ENCODE data around the gene ZSCAN9.
A peak's percentile ranks its signal among the peaks of the same experiment; 100 is the strongest.

The ZSCAN9 gene

GRCh38 chr6:28245206-28245941, 20.3 kb downstream of the ZSCAN9 start:
- Histone ChIP-seq H3K9me3 (ENCODE audit: control insufficient read depth in 5 of 5, low read length in 5 of 5) (no peaks in the 10 kb centered on the region), H3K36me3 (ENCODE audit: control insufficient read depth in 5 of 5, insufficient read depth in 5 of 5, low read length in 5 of 5) (peaks cover 24 to 50% (median 40%) of the 10 kb centered on the region in 5 donors), H3K27ac (ENCODE audit: low read depth, low read length) (no peak overlapping the region), H3K27me3 (ENCODE audit: control insufficient read depth in 5 of 5, insufficient read depth in 4 of 5, low read length in 5 of 5) (no peaks in the 10 kb centered on the region), H3K9ac (ENCODE audit: low read length in 5 of 5) (no peak overlapping the region), H3K4me1 (ENCODE audit: control insufficient read depth in 5 of 5, insufficient read depth in 5 of 5, low read length in 5 of 5) (peaks cover 0 to 11% (median 2%) of the 10 kb centered on the region in 5 donors), H3K4me3 (ENCODE audit: low read depth in 1 of 5, low read length in 5 of 5) (no peak overlapping the region)

GRCh38 chr6:28248916-28249315, 23.8 kb downstream of the ZSCAN9 start:
- H3K9ac ChIP-seq (ENCODE audit: low read length in 5 of 5), result no peak overlapping the region
- H3K36me3 ChIP-seq (ENCODE audit: control insufficient read depth in 5 of 5, insufficient read depth in 5 of 5, low read length in 5 of 5), result peaks cover 24 to 47% (median 40%) of the 10 kb centered on the region in 5 donors
- peaks cover 5 to 30% (median 23%) of the 10 kb centered on the region in 5 donors for H3K4me1 ChIP-seq (ENCODE audit: control insufficient read depth in 5 of 5, insufficient read depth in 5 of 5, low read length in 5 of 5)
- H3K27me3 ChIP-seq (ENCODE audit: control insufficient read depth in 5 of 5, insufficient read depth in 4 of 5, low read length in 5 of 5), result no peaks in the 10 kb centered on the region
- no peak overlapping the region for H3K4me3 ChIP-seq (ENCODE audit: low read depth in 1 of 5, low read length in 5 of 5)
- H3K27ac ChIP-seq (ENCODE audit: low read depth, low read length), result no peak overlapping the region
- H3K9me3 ChIP-seq (ENCODE audit: control insufficient read depth in 5 of 5, low read length in 5 of 5), result no peaks in the 10 kb centered on the region

DNA sequence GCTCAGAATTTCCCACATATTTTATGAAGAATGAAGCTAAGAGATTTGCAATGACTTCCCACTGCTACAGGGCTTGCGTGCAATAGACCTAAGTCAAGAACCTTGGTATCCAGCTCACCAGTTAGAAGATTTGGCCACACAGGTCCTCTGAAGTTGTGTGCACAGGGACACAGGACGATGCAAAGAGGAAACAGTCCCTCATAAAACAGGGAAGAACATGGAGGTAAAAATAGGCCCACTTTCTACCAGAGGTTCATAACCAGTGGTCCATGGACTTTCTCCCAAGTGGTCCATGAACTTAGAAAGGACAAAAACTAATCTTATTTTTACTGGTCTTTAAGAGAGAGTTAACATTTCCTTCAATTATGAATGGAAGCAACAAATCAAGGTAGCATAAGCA, 25.7 kb downstream of the ZSCAN9 start:
- Histone ChIP-seq H3K4me1 (ENCODE audit: control insufficient read depth in 5 of 5, insufficient read depth in 5 of 5, low read length in 5 of 5) (peaks cover 2 to 30% (median 23%) of the 10 kb centered on the region in 5 donors), H3K36me3 (ENCODE audit: control insufficient read depth in 5 of 5, insufficient read depth in 5 of 5, low read length in 5 of 5) (peaks cover 12 to 29% (median 25%) of the 10 kb centered on the region in 5 donors), H3K27ac (ENCODE audit: low read depth, low read length) (no peak overlapping the region), H3K4me3 (ENCODE audit: low read depth in 1 of 5, low read length in 5 of 5) (peak overlapping the region; percentile 1 to 85 (median 42)), H3K9ac (ENCODE audit: low read length in 5 of 5) (peak overlapping the region in 1 of 5 donors; percentile 93), H3K9me3 (ENCODE audit: control insufficient read depth in 5 of 5, low read length in 5 of 5) (no peaks in the 10 kb centered on the region), H3K27me3 (ENCODE audit: control insufficient read depth in 5 of 5, insufficient read depth in 4 of 5, low read length in 5 of 5) (peaks cover 0 to 10% (median 0%) of the 10 kb centered on the region in 5 donors)

- Histone ChIP-seq H3K9ac (ENCODE audit: low read length in 5 of 5) (peak overlapping the region; percentile 72 to 93 (median 80)), H3K36me3 (ENCODE audit: control insufficient read depth in 5 of 5, insufficient read depth in 5 of 5, low read length in 5 of 5) (peaks cover 11 to 21% (median 16%) of the 10 kb centered on the region in 5 donors), H3K4me3 (ENCODE audit: low read depth in 1 of 5, low read length in 5 of 5) (peak overlapping the region; percentile 79 to 100 (median 99)), H3K27ac (ENCODE audit: low read depth, low read length) (peak overlapping the region; percentile 37), H3K9me3 (ENCODE audit: control insufficient read depth in 5 of 5, low read length in 5 of 5) (no peaks in the 10 kb centered on the region), H3K4me1 (ENCODE audit: control insufficient read depth in 5 of 5, insufficient read depth in 5 of 5, low read length in 5 of 5) (peaks cover 2 to 30% (median 23%) of the 10 kb centered on the region in 5 donors), H3K27me3 (ENCODE audit: control insufficient read depth in 5 of 5, insufficient read depth in 4 of 5, low read length in 5 of 5) (peaks cover 0 to 10% (median 0%) of the 10 kb centered on the region in 5 donors)
Measured at GRCh38 chr6:28251661-28252008, 26.6 kb downstream of the ZSCAN9 start.

DNA sequence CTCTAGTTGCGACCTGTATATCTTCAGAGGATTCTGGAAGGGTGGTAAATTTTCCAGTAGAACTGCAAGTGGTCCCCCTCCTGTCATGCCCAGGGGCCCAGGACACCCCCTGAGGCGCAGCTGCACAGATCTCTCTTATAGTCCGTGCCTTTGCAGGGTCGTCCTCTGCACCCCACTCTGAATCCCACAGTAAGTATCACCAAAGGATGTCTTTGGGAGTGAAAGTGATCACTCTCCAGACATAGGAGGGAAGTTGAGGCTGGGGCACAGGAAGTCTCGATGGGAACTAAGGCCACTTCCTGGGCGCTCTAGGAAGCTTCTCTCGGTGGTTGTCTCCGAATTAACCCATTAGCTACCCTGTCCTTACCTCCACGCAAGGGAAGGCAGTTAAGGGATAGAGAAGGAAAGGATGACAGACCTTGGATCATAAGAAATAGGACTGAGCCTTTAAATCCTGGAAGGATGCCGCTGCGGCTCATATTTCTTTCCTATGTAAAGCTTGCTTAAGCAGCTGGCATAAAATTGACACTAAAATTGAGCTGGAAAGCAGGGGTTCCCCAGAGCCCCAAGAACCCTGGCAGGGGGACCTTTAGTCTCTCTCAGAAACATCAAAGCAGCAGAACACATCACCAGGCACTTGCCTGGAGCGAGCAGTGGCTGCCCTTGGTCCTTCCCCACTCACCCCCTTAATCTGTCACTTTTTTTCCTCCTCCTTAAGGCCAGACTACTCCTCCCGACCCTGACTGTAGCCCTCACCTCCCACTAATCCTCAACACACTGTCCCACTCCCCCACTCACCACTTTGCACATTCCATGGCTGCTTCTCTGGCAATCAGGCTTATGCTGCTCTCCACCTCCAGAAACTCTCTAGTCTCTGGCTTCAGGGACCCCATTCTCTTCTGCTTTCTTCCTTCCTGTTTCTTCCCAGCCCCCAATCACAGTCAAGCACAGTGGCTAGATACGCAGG, 27.2 kb downstream of the ZSCAN9 start, which contains the start of gene ZKSCAN4:
Gene ZKSCAN4, minus strand, starts transcription at position 261 of the 967 bp plus-strand sequence. CDS start 289 bp downstream, outside the sequence.
- peaks cover 0 to 10% (median 0%) of the 10 kb centered on the region in 5 donors for H3K27me3 ChIP-seq (ENCODE audit: control insufficient read depth in 5 of 5, insufficient read depth in 4 of 5, low read length in 5 of 5)
- peak within 1 kb of the TSS; percentile 72 to 93 (median 80) for H3K9ac ChIP-seq (ENCODE audit: low read length in 5 of 5)
- peak within 1 kb of the TSS; percentile 40 for H3K27ac ChIP-seq (ENCODE audit: low read depth, low read length)
- H3K9me3 ChIP-seq (ENCODE audit: control insufficient read depth in 5 of 5, low read length in 5 of 5), result no peaks in the 10 kb centered on the region
- peak within 1 kb of the TSS; percentile 79 to 100 (median 99) for H3K4me3 ChIP-seq (ENCODE audit: low read depth in 1 of 5, low read length in 5 of 5)
- peaks cover 4 to 14% (median 10%) of the 10 kb centered on the region in 5 donors for H3K36me3 ChIP-seq (ENCODE audit: control insufficient read depth in 5 of 5, insufficient read depth in 5 of 5, low read length in 5 of 5)
- H3K4me1 ChIP-seq (ENCODE audit: control insufficient read depth in 5 of 5, insufficient read depth in 5 of 5, low read length in 5 of 5), result peaks cover 2 to 30% (median 23%) of the 10 kb centered on the region in 5 donors

GRCh38 chr6:28254121-28254519, 29.0 kb downstream of the ZSCAN9 start:
- Histone ChIP-seq H3K27me3 (ENCODE audit: control insufficient read depth in 5 of 5, insufficient read depth in 4 of 5, low read length in 5 of 5) (peaks cover 0 to 10% (median 0%) of the 10 kb centered on the region in 5 donors), H3K4me1 (ENCODE audit: control insufficient read depth in 5 of 5, insufficient read depth in 5 of 5, low read length in 5 of 5) (peaks cover 2 to 36% (median 29%) of the 10 kb centered on the region in 5 donors), H3K4me3 (ENCODE audit: low read depth in 1 of 5, low read length in 5 of 5) (no peak overlapping the region), H3K27ac (ENCODE audit: low read depth, low read length) (no peak overlapping the region), H3K9ac (ENCODE audit: low read length in 5 of 5) (no peak overlapping the region), H3K36me3 (ENCODE audit: control insufficient read depth in 5 of 5, insufficient read depth in 5 of 5, low read length in 5 of 5) (no peaks in the 10 kb centered on the region), H3K9me3 (ENCODE audit: control insufficient read depth in 5 of 5, low read length in 5 of 5) (peaks cover 0 to 1% (median 0%) of the 10 kb centered on the region in 5 donors)

- Histone ChIP-seq H3K27me3 (ENCODE audit: control insufficient read depth in 5 of 5, insufficient read depth in 4 of 5, low read length in 5 of 5) (peaks cover 0 to 10% (median 0%) of the 10 kb centered on the region in 5 donors), H3K27ac (ENCODE audit: low read depth, low read length) (no peak overlapping the region), H3K4me1 (ENCODE audit: control insufficient read depth in 5 of 5, insufficient read depth in 5 of 5, low read length in 5 of 5) (peaks cover 2 to 22% (median 21%) of the 10 kb centered on the region in 5 donors), H3K36me3 (ENCODE audit: control insufficient read depth in 5 of 5, insufficient read depth in 5 of 5, low read length in 5 of 5) (no peaks in the 10 kb centered on the region), H3K9ac (ENCODE audit: low read length in 5 of 5) (no peak overlapping the region), H3K9me3 (ENCODE audit: control insufficient read depth in 5 of 5, low read length in 5 of 5) (peaks cover 4 to 28% (median 17%) of the 10 kb centered on the region in 5 donors), H3K4me3 (ENCODE audit: low read depth in 1 of 5, low read length in 5 of 5) (no peak overlapping the region)
Measured at GRCh38 chr6:28257042-28257441, 32.0 kb downstream of the ZSCAN9 start.

GRCh38 chr6:28258877-28259777, 34.1 kb downstream of the ZSCAN9 start, which contains the start of gene NKAPL:
NKAPL (plus strand) TSS chr6:28259297; CDS start chr6:28259372, 75 bp downstream.
- peaks cover 4 to 30% (median 17%) of the 10 kb centered on the region in 5 donors for H3K9me3 ChIP-seq (ENCODE audit: control insufficient read depth in 5 of 5, low read length in 5 of 5)
- H3K36me3 ChIP-seq (ENCODE audit: control insufficient read depth in 5 of 5, insufficient read depth in 5 of 5, low read length in 5 of 5), result no peaks in the 10 kb centered on the region
- peaks cover 0 to 10% (median 0%) of the 10 kb centered on the region in 5 donors for H3K27me3 ChIP-seq (ENCODE audit: control insufficient read depth in 5 of 5, insufficient read depth in 4 of 5, low read length in 5 of 5)
- H3K4me3 ChIP-seq (ENCODE audit: low read depth in 1 of 5, low read length in 5 of 5), result peak within 1 kb of the TSS; percentile 71 to 88 (median 78)
- peaks cover 0 to 14% (median 13%) of the 10 kb centered on the region in 5 donors for H3K4me1 ChIP-seq (ENCODE audit: control insufficient read depth in 5 of 5, insufficient read depth in 5 of 5, low read length in 5 of 5)
- no peak within 1 kb of the TSS for H3K27ac ChIP-seq (ENCODE audit: low read depth, low read length)
- H3K9ac ChIP-seq (ENCODE audit: low read length in 5 of 5), result peak within 1 kb of the TSS in 3 of 5 donors; percentile 17 to 55 (median 51)

DNA sequence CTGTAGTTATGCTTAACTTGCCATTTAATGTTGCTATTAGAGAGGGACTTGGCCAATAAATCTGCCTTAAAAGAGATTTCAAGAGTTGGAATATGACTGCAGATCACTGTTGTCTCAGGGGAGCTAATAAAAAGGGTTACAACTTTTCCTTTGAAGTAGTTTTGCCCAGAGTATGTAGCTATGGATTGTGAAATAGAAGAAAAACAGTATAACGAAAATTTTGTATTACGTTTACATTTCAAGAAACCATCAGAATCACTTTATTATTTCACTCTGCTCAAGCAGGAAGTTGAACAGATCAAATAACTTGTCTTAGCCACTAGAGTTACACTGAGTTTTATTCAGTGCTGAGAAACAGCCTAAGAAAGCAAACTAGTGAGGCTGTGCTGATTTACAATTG, 38.8 kb downstream of the ZSCAN9 start:
- H3K4me3 ChIP-seq (ENCODE audit: low read depth in 1 of 5, low read length in 5 of 5), result no peak overlapping the region
- H3K9ac ChIP-seq (ENCODE audit: low read length in 5 of 5), result no peak overlapping the region
- peaks cover 4 to 30% (median 17%) of the 10 kb centered on the region in 5 donors for H3K9me3 ChIP-seq (ENCODE audit: control insufficient read depth in 5 of 5, low read length in 5 of 5)
- H3K27ac ChIP-seq (ENCODE audit: low read depth, low read length), result no peak overlapping the region
- peaks cover 0 to 30% (median 24%) of the 10 kb centered on the region in 5 donors for H3K4me1 ChIP-seq (ENCODE audit: control insufficient read depth in 5 of 5, insufficient read depth in 5 of 5, low read length in 5 of 5)
- no peaks in the 10 kb centered on the region for H3K27me3 ChIP-seq (ENCODE audit: control insufficient read depth in 5 of 5, insufficient read depth in 4 of 5, low read length in 5 of 5)
- no peaks in the 10 kb centered on the region for H3K36me3 ChIP-seq (ENCODE audit: control insufficient read depth in 5 of 5, insufficient read depth in 5 of 5, low read length in 5 of 5)

Data from subcutaneous abdominal adipose tissue (tissue), 5 donors.